ENCODE data around the gene SALL2. TPM values are rescaled to one million over a fixed set of nuclear protein-coding genes. Genes with fewer than 3 reads are reported as not detected.

SALL2 gene
- total and polyA plus RNA-seq, 2 of the 8 experiments (the other 6 are each of a cell fraction or from before 2014, with no cell fraction given) = 310 to 360 TPM

GRCh38 chr14:21521501-21521900, 4.6 kb downstream of the SALL2 start (continued):
- TF ChIP-seq CEBPB (IDR thresholded peaks at IDR 0.05; ENCODE audit: low read depth, low read length) = no peak
- no peak for TF ChIP-seq RBBP5 (IDR thresholded peaks at IDR 0.05; ENCODE audit: borderline replicate concordance, low read depth, low read length)
- TF ChIP-seq JUND (IDR thresholded peaks at IDR 0.05; ENCODE audit: low read length) = no peak
- TF ChIP-seq TEAD4 (IDR thresholded peaks at IDR 0.05; ENCODE audit: low read depth, low read length) = no peak
- no peak for TF ChIP-seq POLR2A (IDR thresholded peaks at IDR 0.05; ENCODE audit: control extremely low read depth in 1 of 2, low read depth in 2 of 2, low read length in 2 of 2)
